GM12873 (cell line): ENCODE data around the gene AOPEP.

Experiments used
- TF ChIP-seq, protein P1 (sequence below): IDR thresholded peaks from 2 replicates; pipeline ENCODE4 v1.5.1; 2012; ENCODE audit warnings: low read depth, mild to moderate bottlenecking, moderate library complexity, low read length, control low read depth; ENCODE audit not compliant: insufficient read depth; ENCODE audit errors: missing control alignments

The AOPEP gene

DNA sequence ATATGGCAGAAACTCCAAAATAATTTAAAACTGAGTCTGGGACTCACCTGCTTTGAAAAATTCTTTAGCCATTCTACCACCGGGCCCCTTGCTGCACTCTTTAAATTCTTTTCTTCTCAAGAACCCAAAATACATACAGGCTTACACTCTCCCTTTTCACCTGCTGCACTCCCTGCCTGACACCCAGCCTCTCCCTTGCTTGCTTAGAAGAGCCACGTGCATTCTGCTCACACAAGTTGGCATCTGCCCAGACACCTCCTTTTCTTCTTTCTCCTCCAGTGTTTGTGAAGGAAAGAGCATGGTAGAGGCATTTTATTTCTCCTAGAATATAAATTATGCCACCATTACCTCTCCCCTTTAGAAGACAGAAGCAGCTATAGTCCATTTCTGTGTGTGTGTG lies 39.0 kb upstream of the AOPEP start:
- TF ChIP-seq, protein P1, sequence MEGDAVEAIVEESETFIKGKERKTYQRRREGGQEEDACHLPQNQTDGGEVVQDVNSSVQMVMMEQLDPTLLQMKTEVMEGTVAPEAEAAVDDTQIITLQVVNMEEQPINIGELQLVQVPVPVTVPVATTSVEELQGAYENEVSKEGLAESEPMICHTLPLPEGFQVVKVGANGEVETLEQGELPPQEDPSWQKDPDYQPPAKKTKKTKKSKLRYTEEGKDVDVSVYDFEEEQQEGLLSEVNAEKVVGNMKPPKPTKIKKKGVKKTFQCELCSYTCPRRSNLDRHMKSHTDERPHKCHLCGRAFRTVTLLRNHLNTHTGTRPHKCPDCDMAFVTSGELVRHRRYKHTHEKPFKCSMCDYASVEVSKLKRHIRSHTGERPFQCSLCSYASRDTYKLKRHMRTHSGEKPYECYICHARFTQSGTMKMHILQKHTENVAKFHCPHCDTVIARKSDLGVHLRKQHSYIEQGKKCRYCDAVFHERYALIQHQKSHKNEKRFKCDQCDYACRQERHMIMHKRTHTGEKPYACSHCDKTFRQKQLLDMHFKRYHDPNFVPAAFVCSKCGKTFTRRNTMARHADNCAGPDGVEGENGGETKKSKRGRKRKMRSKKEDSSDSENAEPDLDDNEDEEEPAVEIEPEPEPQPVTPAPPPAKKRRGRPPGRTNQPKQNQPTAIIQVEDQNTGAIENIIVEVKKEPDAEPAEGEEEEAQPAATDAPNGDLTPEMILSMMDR, result no peak

DNA sequence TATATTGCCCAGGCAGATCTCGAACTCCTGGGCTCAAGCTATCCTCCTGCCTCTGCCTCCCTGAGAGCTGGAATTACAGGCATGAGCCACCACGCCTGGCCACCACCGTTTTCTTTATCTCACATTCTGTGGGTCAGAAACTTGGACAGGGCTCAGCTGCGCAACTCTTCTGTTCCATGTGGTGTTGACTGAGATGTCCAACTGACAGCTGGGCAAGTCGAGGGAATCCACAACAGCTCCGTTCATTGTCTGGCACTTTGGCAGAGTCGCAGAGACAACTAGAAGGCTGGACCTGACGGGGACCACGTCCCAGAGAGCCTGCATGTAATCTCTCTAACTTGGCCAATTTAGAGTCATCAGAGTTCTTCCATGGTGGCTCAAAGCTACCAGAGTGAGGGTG lies 36.2 kb upstream of the AOPEP start:
- TF ChIP-seq, protein P1, result no peak

DNA sequence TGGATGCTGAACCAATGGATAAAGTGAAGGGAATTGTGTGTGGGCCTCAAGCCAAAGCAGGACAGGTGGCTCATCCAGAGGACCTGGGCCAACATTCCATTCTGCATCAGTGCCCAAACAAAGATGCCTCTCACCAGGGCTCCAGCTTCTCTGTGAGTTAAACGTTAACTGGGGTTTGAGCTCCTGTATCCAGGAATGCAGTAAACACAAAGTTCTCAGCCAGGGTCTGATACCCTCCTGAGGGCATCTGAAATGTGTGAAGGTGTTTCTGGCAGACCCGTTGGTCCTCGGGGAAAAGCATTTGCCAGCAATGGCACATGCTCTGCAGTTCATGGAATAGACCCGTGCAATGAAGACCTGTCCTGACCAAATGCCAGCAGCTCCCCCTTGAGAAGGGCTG lies 33.9 kb upstream of the AOPEP start:
- TF ChIP-seq, protein P1, result no peak

DNA sequence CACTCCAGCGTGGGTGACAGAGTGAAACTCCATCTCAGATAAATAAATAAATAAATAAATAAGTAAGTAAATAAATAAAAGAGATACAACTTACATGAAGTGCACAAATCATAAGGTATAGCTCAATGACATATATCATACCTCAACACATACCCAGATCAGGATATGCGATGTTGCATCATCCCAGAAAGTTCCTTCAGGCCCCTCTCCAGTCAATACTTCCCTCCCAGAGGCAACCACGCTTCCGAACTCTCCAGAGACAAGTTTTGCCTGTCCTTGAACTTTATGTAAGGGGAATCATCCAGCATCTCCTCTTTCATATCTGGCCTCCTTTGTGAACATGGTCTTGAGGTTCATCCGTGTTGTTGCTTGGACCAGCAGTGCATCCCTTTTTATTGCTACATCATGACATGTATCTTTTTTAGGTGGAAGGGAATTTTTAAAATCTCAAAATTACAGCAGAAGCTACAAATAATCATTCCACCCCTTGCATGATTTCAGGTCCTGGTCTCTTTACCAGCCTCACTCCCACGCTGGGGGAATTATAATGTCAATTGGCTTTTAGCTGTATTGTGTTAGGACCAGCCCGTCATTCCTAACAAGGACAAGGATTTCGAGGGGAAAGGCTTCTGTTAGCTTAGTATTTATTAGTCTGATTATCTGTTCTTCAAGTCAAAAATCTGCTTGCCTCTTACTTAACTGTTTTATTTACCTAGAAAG lies 32.9 kb upstream of the AOPEP start:
- TF ChIP-seq, protein P1, result no peak

DNA sequence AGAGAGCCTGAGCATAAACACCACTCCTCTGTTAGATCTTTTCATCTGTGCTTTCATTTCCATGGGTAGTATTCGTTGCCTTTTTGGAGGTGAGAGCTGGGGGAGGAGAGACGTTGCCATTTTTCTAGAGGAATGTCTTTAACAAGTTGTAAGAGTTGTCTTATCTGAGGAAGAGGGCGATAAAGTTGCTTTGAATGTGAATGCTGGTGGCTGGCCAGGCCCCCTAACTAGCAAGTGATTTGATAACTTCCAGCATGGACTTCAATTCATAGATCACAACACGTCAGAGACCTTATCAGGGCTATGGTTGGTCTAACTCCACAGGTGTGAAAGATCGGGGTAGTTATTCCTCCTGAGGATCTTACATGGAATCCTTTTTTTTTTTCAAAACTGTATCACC lies 30.0 kb upstream of the AOPEP start:
- TF ChIP-seq, protein P1, result no peak

DNA sequence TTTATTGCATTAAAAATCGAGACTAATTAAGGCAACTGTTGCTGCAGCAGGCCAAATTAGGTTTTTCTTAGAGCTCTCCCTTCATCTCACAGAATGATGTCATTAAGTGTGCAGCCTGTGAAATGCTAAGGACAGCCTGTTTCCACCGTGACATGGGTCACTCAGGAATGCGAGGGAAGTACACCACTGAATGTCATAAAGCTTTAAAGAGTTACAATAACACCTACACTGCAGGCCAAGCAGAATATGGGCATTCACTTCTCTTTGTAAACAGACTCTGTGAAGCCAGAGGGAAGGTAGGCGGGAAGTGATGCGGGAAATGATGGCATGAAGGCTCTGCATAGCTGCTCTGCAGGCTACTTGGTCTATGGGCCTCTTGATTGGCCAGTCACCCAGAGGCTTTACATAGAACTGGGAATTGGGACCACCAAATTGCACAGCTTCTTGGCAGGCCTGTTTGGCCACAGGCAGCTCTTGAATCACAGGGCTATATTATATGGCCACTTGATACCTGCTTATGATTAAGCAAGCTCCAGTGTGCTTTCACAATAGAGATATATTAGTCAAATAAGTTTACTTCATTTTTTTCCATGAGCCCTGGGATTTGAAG lies 28.4 kb upstream of the AOPEP start:
- TF ChIP-seq, protein P1, result no peak

DNA sequence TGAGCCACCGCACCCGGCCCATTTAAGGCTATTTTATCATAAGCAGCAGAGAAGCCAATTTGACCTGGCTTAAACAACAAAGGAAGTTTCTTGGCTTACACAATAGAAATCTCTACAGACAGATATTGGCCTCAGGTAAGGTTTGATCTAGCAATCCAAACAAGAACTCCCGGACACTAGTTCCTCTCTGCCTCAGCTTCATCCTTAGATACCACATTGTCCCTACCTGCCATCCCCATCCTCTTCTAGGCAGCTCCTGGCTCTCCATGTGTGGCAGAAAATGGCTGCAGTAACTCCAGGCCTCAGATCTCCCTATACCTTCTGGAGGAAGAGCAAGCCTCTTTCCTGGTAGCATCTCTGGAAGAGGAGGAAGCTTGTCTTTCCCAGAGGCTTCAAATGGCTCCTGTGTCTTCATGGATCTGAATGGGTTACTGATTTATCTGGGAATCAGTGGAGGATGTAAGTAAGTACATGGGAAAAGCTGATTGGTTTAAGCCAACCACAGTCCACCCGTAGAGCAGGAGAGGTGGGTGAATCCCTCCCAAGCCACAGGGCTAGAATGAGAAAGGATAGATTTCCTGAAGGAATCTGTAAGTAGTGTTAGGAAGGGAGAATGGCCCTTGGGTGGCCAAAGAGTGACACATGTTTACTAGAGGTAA lies 26.7 kb upstream of the AOPEP start:
- TF ChIP-seq, protein P1, result no peak
